Measurements from ENCODE around the gene LRRIQ4.

Gene LRRIQ4

DNA sequence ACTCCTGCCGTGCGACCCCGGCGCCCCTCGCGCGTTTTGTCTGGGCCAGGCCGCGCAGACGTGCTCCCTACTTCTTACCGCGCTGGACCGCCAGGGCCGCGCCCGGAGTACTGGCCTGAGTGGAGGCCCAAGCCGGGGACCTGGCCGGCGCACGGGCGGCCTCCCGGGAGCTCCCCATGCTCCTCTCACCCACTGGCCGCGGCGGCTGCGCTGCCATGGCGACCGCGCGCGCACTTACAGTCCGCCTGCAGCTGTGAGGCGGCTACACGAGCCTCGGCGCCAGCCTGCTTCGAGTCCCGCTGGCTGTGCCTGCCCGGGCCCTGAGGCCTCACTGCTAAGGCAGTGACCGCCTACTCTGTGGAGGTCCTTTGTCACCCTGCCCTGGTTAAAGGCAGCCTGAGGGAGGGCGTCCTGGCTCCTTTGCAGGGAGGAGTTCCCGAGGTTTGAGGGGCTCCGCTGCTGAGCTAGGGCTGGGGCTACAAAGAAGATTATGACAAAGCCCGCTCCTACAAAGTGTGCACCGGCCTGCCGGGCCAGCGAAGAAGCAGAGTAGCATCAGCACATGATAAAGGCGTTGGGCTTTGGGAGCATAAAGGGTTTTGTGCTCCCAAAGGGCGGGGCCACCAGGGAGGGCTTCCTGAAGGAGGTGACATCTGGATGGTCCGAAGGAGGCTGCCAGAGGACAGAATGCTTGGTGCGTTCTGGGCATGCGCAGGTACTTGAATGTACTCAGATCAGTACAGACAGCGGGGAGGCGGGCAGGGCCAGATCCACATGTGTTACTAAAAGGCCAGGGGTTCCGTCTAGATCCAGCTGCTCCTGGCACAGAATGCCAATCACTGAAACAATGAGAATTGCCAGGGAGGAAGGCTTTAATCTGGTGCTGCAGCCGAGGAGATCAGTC, at the start of gene LRRIQ4, which contains the start of gene LRRC34:
Gene LRRIQ4, plus strand, starts transcription at position 539 of the 904 bp plus-strand sequence. CDS start 9,052 bp downstream, outside the sequence.
Gene LRRC34, minus strand, starts transcription at position 573 of the 904 bp plus-strand sequence. Its CDS starts 356 bp downstream, at position 217.
- TF ChIP-seq, protein P1, sequence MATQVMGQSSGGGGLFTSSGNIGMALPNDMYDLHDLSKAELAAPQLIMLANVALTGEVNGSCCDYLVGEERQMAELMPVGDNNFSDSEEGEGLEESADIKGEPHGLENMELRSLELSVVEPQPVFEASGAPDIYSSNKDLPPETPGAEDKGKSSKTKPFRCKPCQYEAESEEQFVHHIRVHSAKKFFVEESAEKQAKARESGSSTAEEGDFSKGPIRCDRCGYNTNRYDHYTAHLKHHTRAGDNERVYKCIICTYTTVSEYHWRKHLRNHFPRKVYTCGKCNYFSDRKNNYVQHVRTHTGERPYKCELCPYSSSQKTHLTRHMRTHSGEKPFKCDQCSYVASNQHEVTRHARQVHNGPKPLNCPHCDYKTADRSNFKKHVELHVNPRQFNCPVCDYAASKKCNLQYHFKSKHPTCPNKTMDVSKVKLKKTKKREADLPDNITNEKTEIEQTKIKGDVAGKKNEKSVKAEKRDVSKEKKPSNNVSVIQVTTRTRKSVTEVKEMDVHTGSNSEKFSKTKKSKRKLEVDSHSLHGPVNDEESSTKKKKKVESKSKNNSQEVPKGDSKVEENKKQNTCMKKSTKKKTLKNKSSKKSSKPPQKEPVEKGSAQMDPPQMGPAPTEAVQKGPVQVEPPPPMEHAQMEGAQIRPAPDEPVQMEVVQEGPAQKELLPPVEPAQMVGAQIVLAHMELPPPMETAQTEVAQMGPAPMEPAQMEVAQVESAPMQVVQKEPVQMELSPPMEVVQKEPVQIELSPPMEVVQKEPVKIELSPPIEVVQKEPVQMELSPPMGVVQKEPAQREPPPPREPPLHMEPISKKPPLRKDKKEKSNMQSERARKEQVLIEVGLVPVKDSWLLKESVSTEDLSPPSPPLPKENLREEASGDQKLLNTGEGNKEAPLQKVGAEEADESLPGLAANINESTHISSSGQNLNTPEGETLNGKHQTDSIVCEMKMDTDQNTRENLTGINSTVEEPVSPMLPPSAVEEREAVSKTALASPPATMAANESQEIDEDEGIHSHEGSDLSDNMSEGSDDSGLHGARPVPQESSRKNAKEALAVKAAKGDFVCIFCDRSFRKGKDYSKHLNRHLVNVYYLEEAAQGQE (IDR thresholded peaks at IDR 0.05; ENCODE audit: low read depth): no peak
- TF ChIP-seq ZBTB7A (IDR thresholded peaks at IDR 0.05; ENCODE audit: low read depth) (no peak), CREB1 (IDR thresholded peaks at IDR 0.05; ENCODE audit: low read depth) (no peak), TEAD4 (IDR thresholded peaks at IDR 0.05) (no peak), NFIC (IDR thresholded peaks at IDR 0.05) (no peak), FOXM1 (IDR thresholded peaks at IDR 0.05; ENCODE audit: borderline replicate concordance, low read depth) (no peak), TAF1 (IDR thresholded peaks at IDR 0.05; ENCODE audit: low read depth) (no peak), EP300 (IDR thresholded peaks at IDR 0.05; ENCODE audit: borderline replicate concordance) (no peak), EGR1 (IDR thresholded peaks at IDR 0.05) (no peak), TCF12 (IDR thresholded peaks at IDR 0.05; ENCODE audit: low read depth) (no peak), RAD21 (IDR thresholded peaks at IDR 0.05; ENCODE audit: low read depth) (no peak), YY1 (IDR thresholded peaks at IDR 0.05; ENCODE audit: low read depth) (no peak), CEBPB (IDR thresholded peaks at IDR 0.05) (no peak)
- TF ChIP-seq, protein P2, sequence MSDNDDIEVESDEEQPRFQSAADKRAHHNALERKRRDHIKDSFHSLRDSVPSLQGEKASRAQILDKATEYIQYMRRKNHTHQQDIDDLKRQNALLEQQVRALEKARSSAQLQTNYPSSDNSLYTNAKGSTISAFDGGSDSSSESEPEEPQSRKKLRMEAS (IDR thresholded peaks at IDR 0.05): no peak
- TF ChIP-seq, protein P3, sequence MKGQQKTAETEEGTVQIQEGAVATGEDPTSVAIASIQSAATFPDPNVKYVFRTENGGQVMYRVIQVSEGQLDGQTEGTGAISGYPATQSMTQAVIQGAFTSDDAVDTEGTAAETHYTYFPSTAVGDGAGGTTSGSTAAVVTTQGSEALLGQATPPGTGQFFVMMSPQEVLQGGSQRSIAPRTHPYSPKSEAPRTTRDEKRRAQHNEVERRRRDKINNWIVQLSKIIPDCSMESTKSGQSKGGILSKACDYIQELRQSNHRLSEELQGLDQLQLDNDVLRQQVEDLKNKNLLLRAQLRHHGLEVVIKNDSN (IDR thresholded peaks at IDR 0.05): no peak

DNA sequence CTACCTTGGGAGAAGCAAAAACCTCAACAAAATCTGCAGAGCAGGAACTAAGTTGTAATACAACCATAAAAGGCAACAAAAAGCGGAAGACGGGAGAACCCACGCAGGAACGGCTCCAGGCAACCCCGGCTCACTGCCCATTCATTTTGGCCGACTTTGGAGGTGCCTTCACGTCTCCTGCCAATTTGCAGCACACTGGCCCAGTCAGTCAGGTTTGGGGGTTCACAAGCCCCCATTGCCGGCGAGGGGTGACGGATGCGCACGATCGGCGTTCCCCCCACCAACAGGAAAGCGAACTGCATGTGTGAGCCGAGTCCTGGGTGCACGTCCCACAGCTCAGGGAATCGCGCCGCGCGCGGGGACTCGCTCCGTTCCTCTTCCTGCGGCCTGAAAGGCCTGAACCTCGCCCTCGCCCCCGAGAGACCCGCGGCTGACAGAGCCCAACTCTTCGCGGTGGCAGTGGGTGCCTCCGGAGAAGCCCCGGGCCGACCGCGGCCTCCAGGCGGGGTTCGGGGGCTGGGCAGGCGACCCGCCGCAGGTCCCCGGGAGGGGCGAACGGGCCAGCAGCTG, 48.3 kb upstream of the LRRIQ4 start:
- peak; percentile 61; the same call in 1 of the 2 replicates for TF ChIP-seq ZBTB7A (IDR thresholded peaks at IDR 0.05; ENCODE audit: low read depth)
- no peak for TF ChIP-seq RAD21 (IDR thresholded peaks at IDR 0.05; ENCODE audit: low read depth)
- TF ChIP-seq NFIC (IDR thresholded peaks at IDR 0.05): no peak
- peak; percentile 30; the same call in 1 of the 2 replicates for TF ChIP-seq TCF12 (IDR thresholded peaks at IDR 0.05; ENCODE audit: low read depth)

DNA sequence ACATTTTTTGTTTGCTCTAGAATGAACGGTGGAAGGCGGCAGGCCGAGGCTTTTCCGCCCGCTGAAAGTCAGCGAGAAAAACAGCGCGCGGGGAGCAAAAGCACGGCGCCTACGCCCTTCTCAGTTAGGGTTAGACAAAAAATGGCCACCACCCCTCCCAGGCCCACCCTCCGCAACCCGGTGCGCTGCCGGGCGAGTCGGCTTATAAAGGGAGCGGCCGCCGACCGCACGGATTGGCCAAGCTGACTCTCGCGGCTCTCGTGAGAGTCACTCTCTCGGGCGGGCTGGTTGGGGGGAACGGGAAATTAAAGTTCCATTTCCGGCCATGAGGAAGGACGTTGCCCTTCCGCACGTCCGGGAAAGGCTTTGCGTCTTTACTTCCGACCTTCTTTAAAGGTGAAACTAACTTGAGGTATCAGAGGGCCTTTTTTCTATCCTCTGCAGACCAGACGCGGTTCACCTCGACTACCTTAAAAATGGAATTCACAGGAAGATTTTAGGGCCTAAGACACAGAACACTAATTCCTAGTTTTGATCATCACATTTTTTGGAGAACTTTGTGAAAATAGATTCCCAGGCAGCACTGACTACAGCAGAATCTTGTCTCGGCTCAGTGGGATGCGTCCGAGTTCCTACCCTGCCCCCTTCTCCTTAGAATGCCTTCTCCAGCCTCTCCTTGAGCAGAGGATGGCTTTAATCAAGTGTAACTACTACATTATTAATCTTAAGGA, 47.6 kb upstream of the LRRIQ4 start, which contains the start of gene TERC:
Gene TERC, minus strand, starts transcription at position 179 of the 731 bp plus-strand sequence.
- TF ChIP-seq, protein P2 (IDR thresholded peaks at IDR 0.05): peak; percentile 72; the same call in 1 of the 2 replicates
- TF ChIP-seq TCF12 (IDR thresholded peaks at IDR 0.05; ENCODE audit: low read depth) (no peak), YY1 (IDR thresholded peaks at IDR 0.05; ENCODE audit: low read depth) (peak; percentile 84), TAF1 (IDR thresholded peaks at IDR 0.05; ENCODE audit: low read depth) (peak; percentile 60), ZBTB7A (IDR thresholded peaks at IDR 0.05; ENCODE audit: low read depth) (no peak), EGR1 (IDR thresholded peaks at IDR 0.05) (no peak), NFIC (IDR thresholded peaks at IDR 0.05) (no peak), TEAD4 (IDR thresholded peaks at IDR 0.05) (no peak), EP300 (IDR thresholded peaks at IDR 0.05; ENCODE audit: borderline replicate concordance) (0 out of 2 replicates have a peak, but pooled peaks have one; percentile 9), RAD21 (IDR thresholded peaks at IDR 0.05; ENCODE audit: low read depth) (no peak), CEBPB (IDR thresholded peaks at IDR 0.05) (no peak), CREB1 (IDR thresholded peaks at IDR 0.05; ENCODE audit: low read depth) (no peak), FOXM1 (IDR thresholded peaks at IDR 0.05; ENCODE audit: borderline replicate concordance, low read depth) (0 out of 2 replicates have a peak, but pooled peaks have one; percentile 29)
- TF ChIP-seq, protein P3 (IDR thresholded peaks at IDR 0.05): peak; percentile 6; the same call in 1 of the 2 replicates
- TF ChIP-seq, protein P1 (IDR thresholded peaks at IDR 0.05; ENCODE audit: low read depth): no peak

DNA sequence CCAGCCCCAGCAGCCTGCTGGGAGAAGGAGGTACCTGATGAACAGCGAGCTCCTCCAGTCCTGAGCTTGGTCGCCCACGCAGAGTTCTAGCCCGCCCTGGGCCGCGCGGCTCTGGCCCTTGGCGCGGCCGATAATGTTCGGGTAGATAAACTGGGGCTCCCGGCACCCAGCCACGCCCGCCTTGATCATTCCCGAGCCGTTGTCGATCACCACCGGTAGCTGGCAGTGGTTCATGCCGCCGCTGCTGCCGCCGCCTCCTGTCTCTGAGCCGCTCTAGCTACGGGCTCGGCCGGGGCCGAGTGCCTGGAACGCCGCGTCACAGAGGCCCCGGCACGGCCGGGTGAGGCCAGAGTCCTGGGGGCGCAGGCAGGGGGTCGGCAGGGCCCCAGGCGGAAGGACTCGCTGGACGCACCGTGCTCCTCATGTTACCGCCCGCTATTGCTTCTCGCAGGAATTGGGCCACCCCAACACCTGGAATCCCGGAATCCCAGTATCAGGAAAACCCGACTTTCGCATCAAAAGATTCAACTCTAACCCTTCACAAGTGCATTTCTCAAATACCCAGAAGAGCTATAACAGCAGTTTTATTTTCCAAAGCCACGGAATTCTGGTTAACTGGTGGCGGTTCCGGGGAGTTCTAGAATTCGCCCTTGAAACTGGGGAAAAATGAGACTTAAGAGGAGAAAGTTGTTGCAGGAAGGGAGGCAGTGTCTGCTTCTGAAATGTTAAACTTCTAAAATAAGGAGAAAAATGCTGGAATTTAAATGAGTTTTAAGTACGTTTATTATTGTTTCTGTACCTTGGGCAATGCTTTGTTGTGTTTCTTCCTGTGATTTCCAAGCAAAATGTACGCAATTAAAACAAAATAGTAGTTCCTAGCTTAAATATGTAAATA, 43.1 kb upstream of the LRRIQ4 start, which contains the start of gene ACTRT3:
Gene ACTRT3, minus strand, starts transcription at position 275 of the 895 bp plus-strand sequence. Its CDS starts 41 bp downstream, at position 234.
- TF ChIP-seq TCF12 (IDR thresholded peaks at IDR 0.05; ENCODE audit: low read depth): no peak
- TF ChIP-seq NFIC (IDR thresholded peaks at IDR 0.05): 0 out of 2 replicates have a peak, but pooled peaks have one; percentile 6
- TF ChIP-seq ZBTB7A (IDR thresholded peaks at IDR 0.05; ENCODE audit: low read depth): no peak
- TF ChIP-seq, protein P2 (IDR thresholded peaks at IDR 0.05): no peak
- TF ChIP-seq RAD21 (IDR thresholded peaks at IDR 0.05; ENCODE audit: low read depth): no peak
- TF ChIP-seq FOXM1 (IDR thresholded peaks at IDR 0.05; ENCODE audit: borderline replicate concordance, low read depth): no peak
- TF ChIP-seq YY1 (IDR thresholded peaks at IDR 0.05; ENCODE audit: low read depth): no peak
- TF ChIP-seq EP300 (IDR thresholded peaks at IDR 0.05; ENCODE audit: borderline replicate concordance): no peak
- no peak for TF ChIP-seq TAF1 (IDR thresholded peaks at IDR 0.05; ENCODE audit: low read depth)
- TF ChIP-seq EGR1 (IDR thresholded peaks at IDR 0.05): peak; percentile 68
- no peak for TF ChIP-seq CEBPB (IDR thresholded peaks at IDR 0.05)
- TF ChIP-seq CREB1 (IDR thresholded peaks at IDR 0.05; ENCODE audit: low read depth): no peak
- TF ChIP-seq TEAD4 (IDR thresholded peaks at IDR 0.05): 0 out of 2 replicates have a peak, but pooled peaks have one; percentile 3
- TF ChIP-seq, protein P1 (IDR thresholded peaks at IDR 0.05; ENCODE audit: low read depth): no peak
- TF ChIP-seq, protein P3 (IDR thresholded peaks at IDR 0.05): no peak
